Heart left ventricle (tissue), 16 donors: ENCODE results near the gene TMEM106C. TPM values are rescaled to one million over a fixed set of nuclear protein-coding genes. Genes with fewer than 3 reads are reported as not detected.

Experiments used
- ATAC-seq, 4 donors: fragments of 200-7000 bp; cut with Tn5 transposase; one replicate each; pipeline ENCODE4 v1.9.1; 2020 to 2022; ENCODE audit warnings: moderate library complexity in 4 of 4, mild to moderate bottlenecking in 3 of 4, moderate number of reproducible peaks in 1 of 4
- DNase-seq, 5 donors: peaks; one replicate each; pipeline ENCODE4 v3.0.0-alpha.2; 2020
- H3K27ac ChIP-seq, 12 donors: fragments of 200-600 bp; sonication (generic) in 4 of 12; one replicate each; pipeline versions ENCODE4 v1.5.0 to v1.8.0; 2016 to 2022; ENCODE audit warnings: mild to moderate bottlenecking in 2 of 12
- H3K27me3 ChIP-seq, 9 donors: fragments of 200-600 bp; sonication (generic) in 2 of 9; one replicate each; pipeline versions ENCODE4 v1.5.1 to v1.8.0; 2016 to 2022; ENCODE audit warnings: mild to moderate bottlenecking in 3 of 9
- H3K36me3 ChIP-seq, 9 donors: fragments of 200-600 bp; sonication (generic) in 2 of 9; one replicate each; pipeline versions ENCODE4 v1.5.0 to v1.8.0; 2018 to 2022; ENCODE audit warnings: mild to moderate bottlenecking in 2 of 9
- H3K4me1 ChIP-seq, 12 donors: fragments of 200-600 bp; sonication (generic) in 4 of 12; one replicate each; pipeline versions ENCODE4 v1.5.0 to v1.8.0; 2016 to 2022; ENCODE audit warnings: mild to moderate bottlenecking in 3 of 12
- H3K4me3 ChIP-seq, 12 donors: fragments of 200-600 bp; sonication (generic) in 4 of 12; one replicate each; pipeline versions ENCODE4 v1.5.0 to v1.8.0; 2017 to 2022; ENCODE audit warnings: mild to moderate bottlenecking in 9 of 12, moderate library complexity in 4 of 12
- H3K9me3 ChIP-seq, 12 donors: fragments of 200-600 bp; sonication (generic) in 4 of 12; one replicate each; pipeline versions ENCODE4 v1.5.0 to v1.8.0; 2016 to 2022; ENCODE audit warnings: mild to moderate bottlenecking in 1 of 12
- POLR2A ChIP-seq, 2 donors: fragments of 450-650 bp; IDR thresholded peaks; one replicate each; pipeline ENCODE4 v1.6.1; 2017; ENCODE audit warnings: antibody characterized with exemption in 2 of 2, mild to moderate bottlenecking in 2 of 2, moderate library complexity in 2 of 2
- WGBS, 4 donors: extraction: QIAGEN DNeasy Blood & Tissue Kit in 2 of 4; methylation state at CpG; one replicate each; pipeline versions ENCODE4 v1.1.5 to v1.1.7; 2013 to 2018; 5-methylcytosine and 5-hydroxymethylcytosine counted together
- intact Hi-C, 10 donors: fragments of 100-400 bp; cut with DNase I; formaldehyde crosslinking; loops; one replicate each; pipeline versions ENCODE4 v1.11.1 to v1.14.2; 2022
- polyA plus RNA-seq, 2 donors: library from polyadenylated mRNA; stranded (reverse); fragments of 200-250 nt; gene quantifications; one replicate each; pipeline ENCODE4 v1.2.3, GENCODE V29; 2013
- total RNA-seq, 9 donors: library from RNA; depleted of rRNA in 2 of 9; stranded (reverse); fragments of >200 nt in 2 of 9; fragmentation: NEBNext Ultra II Directional in 3 of 9; extraction: Animal tissue kit (Norgen Biotek cat#: 25700) in 3 of 9; gene quantifications; one replicate each; pipeline versions ENCODE4 v1.1.0 to v1.2.4, GENCODE V29; 2016 to 2023
- TF ChIP-seq, protein P1 (sequence below), 12 donors: fragments of 200-600 bp; sonication (generic) in 4 of 12; IDR thresholded peaks; one replicate each; pipeline versions ENCODE4 v1.5.0 to v1.8.0; 2018 to 2022; ENCODE audit warnings: antibody characterized with exemption in 12 of 12, mild to moderate bottlenecking in 5 of 12
- donor health status: ischemic (EF 13 %, LVEDD 7.1; RV severe dilation, severe dysfunction).
- donor health status: healthy with polysubstance abuse.
- donor health status: DM: no; HTN: yes; CAD: no.
- donor health status: DM: no; HTN: no; CAD: no.
- donor health status: ischemic (EF 25% LVEDD 6.9; RV normal size, moderate dysfunction).
- donor health status: ischemic (EF 25% LVEDD 5.7; RV mildly dilated, moderate dysfunction).
- donor health status: healthy.
- donor health status: DM: yes; HTN: yes; CAD: no.
- donor health status: ischemic (EF 35%, LVEDD 5.7; RV mildly dilated, moderate dysfunction).
- donor health status: nonischemic (EF 11% LVEDD 7.7; RV severe dilation, severe dysfunction).
- donor health status: DM: yes; HTN: yes; CAD: no.
- donor health status: PGD.
- donor health status: ischemic (EF 29% LVEDD 5.4; RV normal size, mild dysfunction).
- donor health status: nonischemic (EF 23%, LVEDD 6.1; RV moderate dilation, normal function).

Gene TMEM106C
- total and polyA plus RNA-seq, 11 donors = 23.0 to 66.6 (median 50.0) TPM

- WGBS, 4 donors = 88 to 96% (median 94%) methylated on average over 4 to 16 of the region's 16 CpGs
- peaks cover 0 to 5% (median under 1%) of the 10 kb centered on the region in 12 donors for H3K4me1 ChIP-seq
- ATAC-seq = no peak
- intact Hi-C loops = no loop called here
- no peaks in the 10 kb centered on the region for H3K36me3 ChIP-seq
- TF ChIP-seq POLR2A (IDR thresholded peaks at IDR 0.05) = no peak
- TF ChIP-seq, protein P1, sequence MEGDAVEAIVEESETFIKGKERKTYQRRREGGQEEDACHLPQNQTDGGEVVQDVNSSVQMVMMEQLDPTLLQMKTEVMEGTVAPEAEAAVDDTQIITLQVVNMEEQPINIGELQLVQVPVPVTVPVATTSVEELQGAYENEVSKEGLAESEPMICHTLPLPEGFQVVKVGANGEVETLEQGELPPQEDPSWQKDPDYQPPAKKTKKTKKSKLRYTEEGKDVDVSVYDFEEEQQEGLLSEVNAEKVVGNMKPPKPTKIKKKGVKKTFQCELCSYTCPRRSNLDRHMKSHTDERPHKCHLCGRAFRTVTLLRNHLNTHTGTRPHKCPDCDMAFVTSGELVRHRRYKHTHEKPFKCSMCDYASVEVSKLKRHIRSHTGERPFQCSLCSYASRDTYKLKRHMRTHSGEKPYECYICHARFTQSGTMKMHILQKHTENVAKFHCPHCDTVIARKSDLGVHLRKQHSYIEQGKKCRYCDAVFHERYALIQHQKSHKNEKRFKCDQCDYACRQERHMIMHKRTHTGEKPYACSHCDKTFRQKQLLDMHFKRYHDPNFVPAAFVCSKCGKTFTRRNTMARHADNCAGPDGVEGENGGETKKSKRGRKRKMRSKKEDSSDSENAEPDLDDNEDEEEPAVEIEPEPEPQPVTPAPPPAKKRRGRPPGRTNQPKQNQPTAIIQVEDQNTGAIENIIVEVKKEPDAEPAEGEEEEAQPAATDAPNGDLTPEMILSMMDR (IDR thresholded peaks at IDR 0.05) = no peak
- no peaks in the 10 kb centered on the region for H3K27me3 ChIP-seq
- no peak overlapping the region for H3K27ac ChIP-seq
- no peaks in the 10 kb centered on the region for H3K9me3 ChIP-seq
- DNase-seq = no peak
- no peak overlapping the region for H3K4me3 ChIP-seq
These were observed 11.7 kb downstream of the TMEM106C start for GRCh38 chr12:47975036-47975620.

DNA sequence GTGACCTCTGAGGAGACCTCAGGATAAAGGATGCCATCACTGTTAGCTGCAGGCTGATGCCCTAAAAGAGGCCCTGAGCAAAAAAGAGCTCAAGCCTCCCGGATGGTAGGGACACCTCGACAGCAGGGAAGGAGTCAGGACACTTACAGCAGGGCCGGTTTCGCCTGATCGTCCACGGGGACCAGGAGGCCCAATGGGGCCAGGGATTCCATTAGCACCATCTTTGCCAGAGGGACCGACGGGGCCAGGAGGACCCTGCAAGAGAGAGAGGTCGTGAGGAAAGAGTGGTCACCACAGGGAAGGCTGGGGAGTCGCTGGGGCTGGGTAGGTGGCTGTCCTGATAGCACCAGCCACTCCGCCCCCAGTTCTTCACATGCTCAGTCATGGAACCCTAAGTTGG is 12.4 kb downstream of the TMEM106C start:
- WGBS, 4 donors = 91 to 97% (median 94%) methylated on average over 9 to 11 of the region's 11 CpGs
- H3K4me3 ChIP-seq = no peak overlapping the region
- ATAC-seq (no peak), DNase-seq (no peak)
- H3K4me1 ChIP-seq = peaks cover 0 to under 1% (median 0%) of the 10 kb centered on the region in 12 donors
- intact Hi-C loops = no loop called here
- H3K27me3 ChIP-seq = no peaks in the 10 kb centered on the region
- no peaks in the 10 kb centered on the region for H3K9me3 ChIP-seq
- no peaks in the 10 kb centered on the region for H3K36me3 ChIP-seq
- no peak overlapping the region for H3K27ac ChIP-seq
- TF ChIP-seq, protein P1 (IDR thresholded peaks at IDR 0.05) = no peak
- TF ChIP-seq POLR2A (IDR thresholded peaks at IDR 0.05) = no peak

DNA sequence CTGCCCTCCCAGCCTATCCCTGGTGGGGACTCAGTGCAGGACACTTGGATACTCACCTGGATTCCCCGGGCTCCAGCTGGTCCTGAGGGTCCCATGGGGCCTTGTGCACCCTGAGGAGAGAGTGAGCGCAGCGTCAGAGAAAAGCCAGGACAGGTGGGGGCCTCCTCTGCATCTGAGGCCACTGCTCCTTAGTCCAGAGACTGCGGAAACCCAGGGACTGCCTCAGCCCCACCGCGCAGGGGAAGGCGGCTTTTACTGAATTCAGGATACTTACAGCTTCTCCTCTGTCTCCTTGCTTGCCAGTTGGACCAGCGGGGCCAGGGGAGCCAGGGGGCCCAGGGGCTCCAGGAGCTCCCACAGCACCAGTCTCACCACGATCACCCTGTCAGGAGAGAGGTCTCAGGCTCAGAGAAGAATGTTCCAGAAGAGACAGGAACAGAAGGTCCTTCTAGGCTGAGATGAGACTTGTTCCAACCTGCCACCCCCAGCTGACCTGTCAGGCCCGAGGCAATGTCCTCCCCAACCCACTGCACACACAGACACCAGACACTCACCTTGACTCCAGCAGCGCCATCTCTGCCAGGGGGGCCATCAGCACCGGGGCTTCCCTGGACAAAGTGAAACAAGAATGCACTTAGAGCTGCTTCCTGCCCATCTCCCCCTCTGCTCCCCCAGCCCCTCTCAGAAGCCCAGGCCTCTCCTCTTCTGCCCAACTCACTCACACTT is 13.8 kb downstream of the TMEM106C start:
- intact Hi-C loops = no loop called here
- ATAC-seq (no peak), DNase-seq (no peak)
- Histone ChIP-seq H3K27ac (no peak overlapping the region), H3K4me1 (no peaks in the 10 kb centered on the region), H3K4me3 (no peak overlapping the region), H3K9me3 (no peaks in the 10 kb centered on the region), H3K36me3 (no peaks in the 10 kb centered on the region), H3K27me3 (no peaks in the 10 kb centered on the region)
- WGBS, 4 donors = 71 to 91% (median 81%) methylated on average over 5 to 12 of the region's 12 CpGs
- TF ChIP-seq POLR2A (IDR thresholded peaks at IDR 0.05) = no peak
- TF ChIP-seq, protein P1 (IDR thresholded peaks at IDR 0.05) = no peak

DNA sequence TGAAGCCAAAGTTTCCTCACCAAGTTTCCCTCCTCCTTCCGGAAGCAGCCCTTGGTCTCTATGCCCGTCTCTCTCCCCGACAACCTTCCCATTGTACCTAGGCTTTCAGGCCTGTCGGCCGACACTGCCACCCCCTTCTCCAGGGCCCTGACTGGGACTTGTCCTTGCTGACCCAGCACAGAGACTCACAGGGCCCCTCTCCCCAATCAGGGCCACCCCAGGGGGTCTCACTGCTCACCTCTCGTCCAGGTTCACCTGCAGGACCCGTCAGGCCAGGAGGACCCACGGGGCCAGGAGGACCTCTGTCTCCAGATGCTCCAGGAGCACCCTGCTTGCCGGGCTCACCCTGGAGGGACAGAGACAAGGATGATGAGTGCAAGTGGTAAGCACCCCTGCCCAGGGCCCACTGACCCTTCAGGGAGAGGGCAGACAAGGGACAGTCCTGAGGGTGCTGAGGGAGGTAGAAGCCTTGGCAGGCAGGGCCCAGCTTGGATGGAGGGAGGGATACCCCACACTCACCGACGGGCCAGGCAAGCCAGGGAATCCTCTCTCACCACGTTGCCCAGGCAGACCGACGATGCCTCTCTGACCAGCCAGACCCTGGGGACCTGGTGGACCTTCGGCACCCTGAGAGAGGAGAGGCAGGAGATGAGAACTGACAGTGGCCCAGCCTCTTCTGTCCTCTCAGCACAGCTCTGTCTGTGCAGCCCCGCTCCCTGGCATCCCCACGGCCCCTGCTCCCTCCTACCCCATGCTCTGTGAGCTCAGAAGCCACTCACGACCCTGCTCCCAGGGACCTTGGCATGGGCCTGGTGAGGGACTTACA is 14.6 kb downstream of the TMEM106C start:
- intact Hi-C loops = no loop called here
- H3K27ac ChIP-seq = no peak overlapping the region
- H3K27me3 ChIP-seq = no peaks in the 10 kb centered on the region
- H3K4me3 ChIP-seq = no peak overlapping the region
- no peaks in the 10 kb centered on the region for H3K36me3 ChIP-seq
- no peaks in the 10 kb centered on the region for H3K9me3 ChIP-seq
- DNase-seq = no peak
- 81 to 88% (median 86%) methylated on average over 16 to 18 of the region's 18 CpGs for WGBS, 4 donors
- ATAC-seq = no peak
- TF ChIP-seq, protein P1 (IDR thresholded peaks at IDR 0.05) = no peak
- TF ChIP-seq POLR2A (IDR thresholded peaks at IDR 0.05) = no peak
- no peaks in the 10 kb centered on the region for H3K4me1 ChIP-seq
